K562 (cell line): Measurements from ENCODE around the gene UBE2E1. TPM values are rescaled to one million over a fixed set of nuclear protein-coding genes. Genes with fewer than 3 reads are reported as not detected.

Source experiments
- CEBPG ChIP-seq, 3 experiments: fragments of 200-800 bp in 1 of 3; sonication (Bioruptor generic) in 1 of 3; sonication (generic) in 1 of 3; formaldehyde crosslinking in 1 of 3; IDR thresholded peaks in 2 of 3; conservative IDR thresholded peaks in 1 of 3; 2 replicates each; pipeline versions ENCODE4 v1.6.1 to v1.8.0; 2016 to 2022; ENCODE audit warnings: missing compliant biosample characterization in 2 of 3, missing genetic modification characterization in 2 of 3, mild to moderate bottlenecking in 1 of 3, missing genetic modification reagents in 1 of 3
- EGR1 ChIP-seq: fragments of 450-650 bp; conservative IDR thresholded peaks from 2 replicates; pipeline ENCODE4 v1.6.1; 2017; ENCODE audit warnings: mild to moderate bottlenecking
- EP300 ChIP-seq: IDR thresholded peaks from 2 replicates; pipeline ENCODE4 v1.6.1; 2012; ENCODE audit warnings: low read length, improper control_type of control experiment
- ILK ChIP-seq: fragments of 450-650 bp; IDR thresholded peaks from 2 replicates; pipeline ENCODE4 v1.6.1; 2016; ENCODE audit warnings: missing genetic modification characterization, low read depth, mild to moderate bottlenecking, missing compliant biosample characterization, moderate library complexity, borderline replicate concordance
- L3MBTL2 ChIP-seq: fragments of 450-650 bp; IDR thresholded peaks from 2 replicates; pipeline ENCODE4 v1.6.1; 2016; ENCODE audit warnings: mild to moderate bottlenecking, moderate library complexity
- MED1 ChIP-seq: sonication (generic); formaldehyde crosslinking; IDR thresholded peaks from 2 replicates; pipeline ENCODE4 v1.8.1; 2023; ENCODE audit warnings: missing genetic modification reagents, borderline replicate concordance
- NRF1 ChIP-seq, 2 experiments: fragments of 450-650 bp; IDR thresholded peaks in 1 of 2; conservative IDR thresholded peaks in 1 of 2; 2 replicates each; pipeline ENCODE4 v1.6.1; 2014; ENCODE audit warnings: mild to moderate bottlenecking in 2 of 2
- SETDB1 ChIP-seq: IDR thresholded peaks from one replicate; pipeline ENCODE4 v1.6.1; 2012; ENCODE audit warnings: low read length, control low read depth, inconsistent platforms
- ZBTB5 ChIP-seq: fragments of 450-650 bp; IDR thresholded peaks from 2 replicates; pipeline ENCODE4 v1.6.1; 2017; ENCODE audit warnings: antibody characterized with exemption
- ZFP36 ChIP-seq: fragments of 150-350 bp; IDR thresholded peaks from 2 replicates; pipeline ENCODE4 v1.6.1; 2018; ENCODE audit warnings: low read length, low read depth; ENCODE audit not compliant: partially characterized antibody
- polyA plus RNA-seq, 8 experiments: library from polyadenylated mRNA; depleted of rRNA in 4 of 8; stranded (reverse) in 5 of 8; unstranded in 3 of 8; fragments of >200 nt; fragmentation: Nextera tagmentation in 2 of 8; fragmentation: Illumina TruSeq in 1 of 8; extraction: Ambion mirVana in 2 of 8; extraction: Trizol in 1 of 8; gene quantifications; 2 replicates each; pipeline versions ENCODE4 v1.2.1 to v1.2.3, GENCODE V29; 2011 to 2014; ENCODE audit warnings: inconsistent platforms in 1 of 8, missing spikeins in 1 of 8
- total RNA-seq, 7 experiments: library from RNA; depleted of rRNA in 6 of 7; stranded (reverse); fragments of >200 nt in 6 of 7; fragmentation: Illumina TruSeq in 2 of 7; extraction: Trizol in 2 of 7; gene quantifications; 2 replicates each; pipeline versions ENCODE4 v1.2.1 to v1.2.3, GENCODE V29; 2011 to 2021; ENCODE audit warnings: low replicate concordance in 1 of 7
- TF ChIP-seq, protein P1 (sequence below): fragments of 450-650 bp; IDR thresholded peaks from 2 replicates; pipeline ENCODE4 v1.6.1; 2016; ENCODE audit warnings: mild to moderate bottlenecking, moderate library complexity
- TF ChIP-seq, protein P2 (sequence below): fragments of 450-650 bp; formaldehyde crosslinking; IDR thresholded peaks from 2 replicates; pipeline ENCODE4 v1.4.0; 2020; ENCODE audit warnings: mild to moderate bottlenecking, mixed read lengths

Gene UBE2E1
- total and polyA plus RNA-seq, 9 of the 15 experiments (the other 6 are each of a cell fraction or from before 2014, with no cell fraction given) = 54.4 to 294 (median 165) TPM

GRCh38 chr3:23938688-23939087 is 132.9 kb downstream of the UBE2E1 start (continued):
- TF ChIP-seq, protein P1, sequence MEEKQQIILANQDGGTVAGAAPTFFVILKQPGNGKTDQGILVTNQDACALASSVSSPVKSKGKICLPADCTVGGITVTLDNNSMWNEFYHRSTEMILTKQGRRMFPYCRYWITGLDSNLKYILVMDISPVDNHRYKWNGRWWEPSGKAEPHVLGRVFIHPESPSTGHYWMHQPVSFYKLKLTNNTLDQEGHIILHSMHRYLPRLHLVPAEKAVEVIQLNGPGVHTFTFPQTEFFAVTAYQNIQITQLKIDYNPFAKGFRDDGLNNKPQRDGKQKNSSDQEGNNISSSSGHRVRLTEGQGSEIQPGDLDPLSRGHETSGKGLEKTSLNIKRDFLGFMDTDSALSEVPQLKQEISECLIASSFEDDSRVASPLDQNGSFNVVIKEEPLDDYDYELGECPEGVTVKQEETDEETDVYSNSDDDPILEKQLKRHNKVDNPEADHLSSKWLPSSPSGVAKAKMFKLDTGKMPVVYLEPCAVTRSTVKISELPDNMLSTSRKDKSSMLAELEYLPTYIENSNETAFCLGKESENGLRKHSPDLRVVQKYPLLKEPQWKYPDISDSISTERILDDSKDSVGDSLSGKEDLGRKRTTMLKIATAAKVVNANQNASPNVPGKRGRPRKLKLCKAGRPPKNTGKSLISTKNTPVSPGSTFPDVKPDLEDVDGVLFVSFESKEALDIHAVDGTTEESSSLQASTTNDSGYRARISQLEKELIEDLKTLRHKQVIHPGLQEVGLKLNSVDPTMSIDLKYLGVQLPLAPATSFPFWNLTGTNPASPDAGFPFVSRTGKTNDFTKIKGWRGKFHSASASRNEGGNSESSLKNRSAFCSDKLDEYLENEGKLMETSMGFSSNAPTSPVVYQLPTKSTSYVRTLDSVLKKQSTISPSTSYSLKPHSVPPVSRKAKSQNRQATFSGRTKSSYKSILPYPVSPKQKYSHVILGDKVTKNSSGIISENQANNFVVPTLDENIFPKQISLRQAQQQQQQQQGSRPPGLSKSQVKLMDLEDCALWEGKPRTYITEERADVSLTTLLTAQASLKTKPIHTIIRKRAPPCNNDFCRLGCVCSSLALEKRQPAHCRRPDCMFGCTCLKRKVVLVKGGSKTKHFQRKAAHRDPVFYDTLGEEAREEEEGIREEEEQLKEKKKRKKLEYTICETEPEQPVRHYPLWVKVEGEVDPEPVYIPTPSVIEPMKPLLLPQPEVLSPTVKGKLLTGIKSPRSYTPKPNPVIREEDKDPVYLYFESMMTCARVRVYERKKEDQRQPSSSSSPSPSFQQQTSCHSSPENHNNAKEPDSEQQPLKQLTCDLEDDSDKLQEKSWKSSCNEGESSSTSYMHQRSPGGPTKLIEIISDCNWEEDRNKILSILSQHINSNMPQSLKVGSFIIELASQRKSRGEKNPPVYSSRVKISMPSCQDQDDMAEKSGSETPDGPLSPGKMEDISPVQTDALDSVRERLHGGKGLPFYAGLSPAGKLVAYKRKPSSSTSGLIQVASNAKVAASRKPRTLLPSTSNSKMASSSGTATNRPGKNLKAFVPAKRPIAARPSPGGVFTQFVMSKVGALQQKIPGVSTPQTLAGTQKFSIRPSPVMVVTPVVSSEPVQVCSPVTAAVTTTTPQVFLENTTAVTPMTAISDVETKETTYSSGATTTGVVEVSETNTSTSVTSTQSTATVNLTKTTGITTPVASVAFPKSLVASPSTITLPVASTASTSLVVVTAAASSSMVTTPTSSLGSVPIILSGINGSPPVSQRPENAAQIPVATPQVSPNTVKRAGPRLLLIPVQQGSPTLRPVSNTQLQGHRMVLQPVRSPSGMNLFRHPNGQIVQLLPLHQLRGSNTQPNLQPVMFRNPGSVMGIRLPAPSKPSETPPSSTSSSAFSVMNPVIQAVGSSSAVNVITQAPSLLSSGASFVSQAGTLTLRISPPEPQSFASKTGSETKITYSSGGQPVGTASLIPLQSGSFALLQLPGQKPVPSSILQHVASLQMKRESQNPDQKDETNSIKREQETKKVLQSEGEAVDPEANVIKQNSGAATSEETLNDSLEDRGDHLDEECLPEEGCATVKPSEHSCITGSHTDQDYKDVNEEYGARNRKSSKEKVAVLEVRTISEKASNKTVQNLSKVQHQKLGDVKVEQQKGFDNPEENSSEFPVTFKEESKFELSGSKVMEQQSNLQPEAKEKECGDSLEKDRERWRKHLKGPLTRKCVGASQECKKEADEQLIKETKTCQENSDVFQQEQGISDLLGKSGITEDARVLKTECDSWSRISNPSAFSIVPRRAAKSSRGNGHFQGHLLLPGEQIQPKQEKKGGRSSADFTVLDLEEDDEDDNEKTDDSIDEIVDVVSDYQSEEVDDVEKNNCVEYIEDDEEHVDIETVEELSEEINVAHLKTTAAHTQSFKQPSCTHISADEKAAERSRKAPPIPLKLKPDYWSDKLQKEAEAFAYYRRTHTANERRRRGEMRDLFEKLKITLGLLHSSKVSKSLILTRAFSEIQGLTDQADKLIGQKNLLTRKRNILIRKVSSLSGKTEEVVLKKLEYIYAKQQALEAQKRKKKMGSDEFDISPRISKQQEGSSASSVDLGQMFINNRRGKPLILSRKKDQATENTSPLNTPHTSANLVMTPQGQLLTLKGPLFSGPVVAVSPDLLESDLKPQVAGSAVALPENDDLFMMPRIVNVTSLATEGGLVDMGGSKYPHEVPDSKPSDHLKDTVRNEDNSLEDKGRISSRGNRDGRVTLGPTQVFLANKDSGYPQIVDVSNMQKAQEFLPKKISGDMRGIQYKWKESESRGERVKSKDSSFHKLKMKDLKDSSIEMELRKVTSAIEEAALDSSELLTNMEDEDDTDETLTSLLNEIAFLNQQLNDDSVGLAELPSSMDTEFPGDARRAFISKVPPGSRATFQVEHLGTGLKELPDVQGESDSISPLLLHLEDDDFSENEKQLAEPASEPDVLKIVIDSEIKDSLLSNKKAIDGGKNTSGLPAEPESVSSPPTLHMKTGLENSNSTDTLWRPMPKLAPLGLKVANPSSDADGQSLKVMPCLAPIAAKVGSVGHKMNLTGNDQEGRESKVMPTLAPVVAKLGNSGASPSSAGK = 0 out of 2 replicates have a peak, but pooled peaks have one; percentile 17
- TF ChIP-seq EGR1 = no peak
- no peak for TF ChIP-seq MED1 (CRISPR knock-in tag)
- TF ChIP-seq, protein P2, sequence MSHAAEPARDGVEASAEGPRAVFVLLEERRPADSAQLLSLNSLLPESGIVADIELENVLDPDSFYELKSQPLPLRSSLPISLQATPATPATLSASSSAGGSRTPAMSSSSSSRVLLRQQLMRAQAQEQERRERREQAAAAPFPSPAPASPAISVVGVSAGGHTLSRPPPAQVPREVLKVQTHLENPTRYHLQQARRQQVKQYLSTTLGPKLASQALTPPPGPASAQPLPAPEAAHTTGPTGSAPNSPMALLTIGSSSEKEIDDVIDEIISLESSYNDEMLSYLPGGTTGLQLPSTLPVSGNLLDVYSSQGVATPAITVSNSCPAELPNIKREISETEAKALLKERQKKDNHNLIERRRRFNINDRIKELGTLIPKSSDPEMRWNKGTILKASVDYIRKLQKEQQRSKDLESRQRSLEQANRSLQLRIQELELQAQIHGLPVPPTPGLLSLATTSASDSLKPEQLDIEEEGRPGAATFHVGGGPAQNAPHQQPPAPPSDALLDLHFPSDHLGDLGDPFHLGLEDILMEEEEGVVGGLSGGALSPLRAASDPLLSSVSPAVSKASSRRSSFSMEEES (CRISPR knock-in tag) = no peak
- TF ChIP-seq CEBPG (CRISPR knock-in tag; IDR thresholded peaks at IDR 0.05) = peak; percentile 95
- peak; percentile 57 to 73 for TF ChIP-seq CEBPG (tag; conservative IDR thresholded peaks at IDR 0.05 in 1 of 2, IDR thresholded peaks at IDR 0.05 in 1 of 2)
- no peak for TF ChIP-seq ZBTB5
- TF ChIP-seq SETDB1 = no peak
- TF ChIP-seq NRF1 (conservative IDR thresholded peaks at IDR 0.05 in 1 of 2, IDR thresholded peaks at IDR 0.05 in 1 of 2) = 0 out of 4 replicates have a peak, but pooled peaks of 1 of the 2 experiments have one; percentile 11
- TF ChIP-seq L3MBTL2 = 0 out of 2 replicates have a peak, but pooled peaks have one; percentile 32
- no peak for TF ChIP-seq ZFP36
- peak; percentile 4; the same call in 1 of the 2 replicates for TF ChIP-seq EP300
- TF ChIP-seq ILK = no peak
